ENCODE data around the gene RFLNA. TPM values are rescaled to one million over a fixed set of nuclear protein-coding genes. Genes with fewer than 3 reads are reported as not detected.

RFLNA gene
- total and polyA plus RNA-seq, 2 of the 13 experiments (the other 11 are each of a cell fraction or from before 2014, with no cell fraction given), result not detected

DNA sequence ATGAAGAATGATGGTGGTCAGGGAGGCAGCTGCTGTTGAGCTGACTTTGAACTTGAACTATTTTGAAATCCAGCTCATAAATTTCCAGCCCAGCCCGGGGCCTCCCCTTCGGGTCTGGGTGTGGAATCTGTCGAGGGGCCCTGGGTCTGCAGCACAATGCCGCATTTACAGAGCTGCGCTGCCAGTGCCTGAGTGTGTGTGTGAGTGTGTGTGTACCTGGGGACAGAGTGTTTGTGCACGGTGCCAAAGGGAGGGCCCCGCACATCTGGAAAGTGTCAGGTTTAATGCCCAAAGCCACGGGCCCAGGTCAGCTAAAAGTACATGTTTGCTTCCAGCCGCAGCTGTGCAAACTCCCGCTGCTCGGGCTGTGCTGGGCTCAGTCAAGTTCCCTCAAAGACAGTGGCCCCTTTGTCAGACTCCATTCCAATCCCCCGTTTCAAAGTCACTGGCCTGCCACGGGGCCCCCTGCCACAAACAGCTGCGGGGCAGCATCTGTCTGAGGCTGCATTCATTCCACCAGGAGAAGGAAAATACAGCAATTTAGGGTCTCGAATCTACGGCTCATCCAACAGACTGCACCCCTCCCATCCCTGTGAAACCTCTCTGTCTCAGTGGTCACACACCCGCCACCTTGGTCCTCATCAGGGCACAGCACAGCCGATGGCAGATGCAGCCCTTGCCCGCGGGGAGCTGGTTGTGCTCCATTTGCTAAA lies 16.3 kb upstream of the RFLNA start (continued):
- TF ChIP-seq HHEX (CRISPR knock-in tag; IDR thresholded peaks at IDR 0.05) (peak; percentile 21; the same call in 1 of the 2 replicates), EZH2 (conservative IDR thresholded peaks at IDR 0.05; ENCODE audit: low read depth, low read length) (no peak), PLRG1 (conservative IDR thresholded peaks at IDR 0.05) (no peak), ZNF12 (CRISPR knock-in tag; IDR thresholded peaks at IDR 0.05) (peak; percentile 65), ARNT2 (CRISPR knock-in tag; IDR thresholded peaks at IDR 0.05; ENCODE audit: low read depth) (peak; percentile 71), ZNF616 (CRISPR knock-in tag; IDR thresholded peaks at IDR 0.05; ENCODE audit: low read depth) (no peak), NFIC (IDR thresholded peaks at IDR 0.05; ENCODE audit: low read length) (no peak; the same call in 1 of the 2 replicates), ISL2 (CRISPR knock-in tag; IDR thresholded peaks at IDR 0.05) (peak; percentile 87), KDM1A (CRISPR knock-in tag; IDR thresholded peaks at IDR 0.05) (peak; percentile 26; the same call in 1 of the 2 replicates), ZNF362 (CRISPR knock-in tag; IDR thresholded peaks at IDR 0.05; ENCODE audit: borderline replicate concordance) (peak; percentile 51; the same call in 1 of the 2 replicates), FOXP1 (IDR thresholded peaks at IDR 0.05) (no peak), FOXP1 (CRISPR knock-in tag; IDR thresholded peaks at IDR 0.05) (peak; percentile 51; the same call in 1 of the 2 replicates), ZFY (CRISPR knock-in tag; IDR thresholded peaks at IDR 0.05) (peak; percentile 41; the same call in 1 of the 2 replicates), ZNF329 (CRISPR knock-in tag; IDR thresholded peaks at IDR 0.05; ENCODE audit: low read depth) (no peak), EP300 (IDR thresholded peaks at IDR 0.05; ENCODE audit: low read depth in 2 of 2, low read length in 2 of 2) (peak in 1 of 2 experiments; percentile 76; a peak in 1 of 4 replicates), EP300 (CRISPR knock-in tag; IDR thresholded peaks at IDR 0.05; ENCODE audit: borderline replicate concordance) (peak; percentile 56), FOXK1 (CRISPR knock-in tag; IDR thresholded peaks at IDR 0.05; ENCODE audit: borderline replicate concordance, low read depth) (no peak), SMAD3 (CRISPR knock-in tag; IDR thresholded peaks at IDR 0.05) (peak; percentile 23; the same call in 1 of the 2 replicates), RAD21 (CRISPR knock-in tag; IDR thresholded peaks at IDR 0.05) (0 out of 2 replicates have a peak, but pooled peaks have one; percentile 30), ZNF296 (CRISPR knock-in tag; conservative IDR thresholded peaks at IDR 0.05) (no peak), ZNF292 (CRISPR knock-in tag; IDR thresholded peaks at IDR 0.05; ENCODE audit: borderline replicate concordance, low read depth) (peak; percentile 89), SMYD3 (CRISPR knock-in tag; IDR thresholded peaks at IDR 0.05) (no peak), FOXJ3 (CRISPR knock-in tag; IDR thresholded peaks at IDR 0.05; ENCODE audit: borderline replicate concordance) (peak; percentile 63; the same call in 1 of the 2 replicates)
- TF ChIP-seq, protein P1, sequence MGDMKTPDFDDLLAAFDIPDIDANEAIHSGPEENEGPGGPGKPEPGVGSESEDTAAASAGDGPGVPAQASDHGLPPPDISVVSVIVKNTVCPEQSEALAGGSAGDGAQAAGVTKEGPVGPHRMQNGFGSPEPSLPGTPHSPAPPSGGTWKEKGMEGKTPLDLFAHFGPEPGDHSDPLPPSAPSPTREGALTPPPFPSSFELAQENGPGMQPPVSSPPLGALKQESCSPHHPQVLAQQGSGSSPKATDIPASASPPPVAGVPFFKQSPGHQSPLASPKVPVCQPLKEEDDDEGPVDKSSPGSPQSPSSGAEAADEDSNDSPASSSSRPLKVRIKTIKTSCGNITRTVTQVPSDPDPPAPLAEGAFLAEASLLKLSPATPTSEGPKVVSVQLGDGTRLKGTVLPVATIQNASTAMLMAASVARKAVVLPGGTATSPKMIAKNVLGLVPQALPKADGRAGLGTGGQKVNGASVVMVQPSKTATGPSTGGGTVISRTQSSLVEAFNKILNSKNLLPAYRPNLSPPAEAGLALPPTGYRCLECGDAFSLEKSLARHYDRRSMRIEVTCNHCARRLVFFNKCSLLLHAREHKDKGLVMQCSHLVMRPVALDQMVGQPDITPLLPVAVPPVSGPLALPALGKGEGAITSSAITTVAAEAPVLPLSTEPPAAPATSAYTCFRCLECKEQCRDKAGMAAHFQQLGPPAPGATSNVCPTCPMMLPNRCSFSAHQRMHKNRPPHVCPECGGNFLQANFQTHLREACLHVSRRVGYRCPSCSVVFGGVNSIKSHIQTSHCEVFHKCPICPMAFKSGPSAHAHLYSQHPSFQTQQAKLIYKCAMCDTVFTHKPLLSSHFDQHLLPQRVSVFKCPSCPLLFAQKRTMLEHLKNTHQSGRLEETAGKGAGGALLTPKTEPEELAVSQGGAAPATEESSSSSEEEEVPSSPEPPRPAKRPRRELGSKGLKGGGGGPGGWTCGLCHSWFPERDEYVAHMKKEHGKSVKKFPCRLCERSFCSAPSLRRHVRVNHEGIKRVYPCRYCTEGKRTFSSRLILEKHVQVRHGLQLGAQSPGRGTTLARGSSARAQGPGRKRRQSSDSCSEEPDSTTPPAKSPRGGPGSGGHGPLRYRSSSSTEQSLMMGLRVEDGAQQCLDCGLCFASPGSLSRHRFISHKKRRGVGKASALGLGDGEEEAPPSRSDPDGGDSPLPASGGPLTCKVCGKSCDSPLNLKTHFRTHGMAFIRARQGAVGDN (CRISPR knock-in tag; IDR thresholded peaks at IDR 0.05), result peak; percentile 65; the same call in 1 of the 2 replicates
- TF ChIP-seq, protein P2, sequence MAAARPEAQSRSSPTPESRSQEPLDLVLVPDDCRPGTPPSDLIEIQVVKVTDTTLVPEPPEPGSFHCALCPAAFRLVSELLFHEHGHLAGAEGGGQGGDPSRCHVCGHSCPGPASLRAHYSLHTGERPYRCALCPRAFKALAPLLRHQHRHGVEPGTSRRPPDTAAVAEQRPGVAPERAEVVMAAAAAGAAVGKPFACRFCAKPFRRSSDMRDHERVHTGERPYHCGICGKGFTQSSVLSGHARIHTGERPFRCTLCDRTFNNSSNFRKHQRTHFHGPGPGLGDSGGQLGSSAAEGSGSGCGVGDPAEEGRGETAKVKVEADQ (CRISPR knock-in tag; IDR thresholded peaks at IDR 0.05; ENCODE audit: borderline replicate concordance), result peak; percentile 76; the same call in 1 of the 2 replicates
